ENCODE measurements around the gene NFE2.

Gene NFE2

GRCh38 chr12:54306925-54307741 lies 6.3 kb upstream of the NFE2 start:
- DNase-seq (ENCODE audit: low read depth in 1 of 2, low spot score in 1 of 2) = no peak

GRCh38 chr12:54304187-54304810 lies 3.5 kb upstream of the NFE2 start:
- no peak for DNase-seq (ENCODE audit: low read depth in 1 of 2, low spot score in 1 of 2)

- no peak for DNase-seq (ENCODE audit: low read depth in 1 of 2, low spot score in 1 of 2)
Observed at GRCh38 chr12:54303640-54304039, 2.8 kb upstream of the NFE2 start.

GRCh38 chr12:54301428-54302048 lies 723 bp upstream of the NFE2 start:
- DNase-seq (ENCODE audit: low read depth in 1 of 2, low spot score in 1 of 2) = no peak

- DNase-seq (ENCODE audit: low read depth in 1 of 2, low spot score in 1 of 2) = no peak
Observed at GRCh38 chr12:54300225-54300731, 537 bp downstream of the NFE2 start.

GRCh38 chr12:54299515-54300224 lies 1.1 kb downstream of the NFE2 start:
- DNase-seq (ENCODE audit: low read depth in 1 of 2, low spot score in 1 of 2) = no peak

GRCh38 chr12:54298904-54299303 lies 1.9 kb downstream of the NFE2 start:
- DNase-seq (ENCODE audit: low read depth in 1 of 2, low spot score in 1 of 2) = no peak

GRCh38 chr12:54296393-54297099 lies 4.3 kb downstream of the NFE2 start:
- no peak for DNase-seq (ENCODE audit: low read depth in 1 of 2, low spot score in 1 of 2)

- DNase-seq (ENCODE audit: low read depth in 1 of 2, low spot score in 1 of 2) = no peak
Observed at GRCh38 chr12:54294953-54295566, 5.8 kb downstream of the NFE2 start.

- peak in 1 of 2 donors; percentile 39 for DNase-seq (ENCODE audit: low read depth in 1 of 2, low spot score in 1 of 2)
Observed at GRCh38 chr12:54294152-54294952, 6.5 kb downstream of the NFE2 start.

- DNase-seq (ENCODE audit: low read depth in 1 of 2, low spot score in 1 of 2) = no peak
Observed at GRCh38 chr12:54292931-54293241, 7.9 kb downstream of the NFE2 start.

GRCh38 chr12:54292083-54292930 lies 8.5 kb downstream of the NFE2 start:
- no peak for DNase-seq (ENCODE audit: low read depth in 1 of 2, low spot score in 1 of 2)

- no peak for DNase-seq (ENCODE audit: low read depth in 1 of 2, low spot score in 1 of 2)
Observed at GRCh38 chr12:54287261-54288157, 13.3 kb downstream of the NFE2 start.

- DNase-seq (ENCODE audit: low read depth in 1 of 2, low spot score in 1 of 2) = no peak
Observed at GRCh38 chr12:54286042-54287030, 14.5 kb downstream of the NFE2 start.

- no peak for DNase-seq (ENCODE audit: low read depth in 1 of 2, low spot score in 1 of 2)
Observed at GRCh38 chr12:54285150-54286041, 15.4 kb downstream of the NFE2 start.
